NOMO-1 (cell line): ENCODE measurements around the gene CYBC1.

Experiments used
- DNase-seq, 2 experiments: peaks; one replicate each; lab custom pipeline; 2025; ENCODE audit not compliant: unreplicated experiment in 2 of 2; lab: John Stamatoyannopoulos, UW

The CYBC1 gene

GRCh38 chr17:82449131-82449882 lies 1.2 kb downstream of the CYBC1 start:
- DNase-seq = peak; percentile 77 to 78

- no peak for DNase-seq
These were observed 2.7 kb downstream of the CYBC1 start for GRCh38 chr17:82447876-82448275.

- DNase-seq = no peak
These were observed 3.9 kb downstream of the CYBC1 start for GRCh38 chr17:82446649-82447048.

- no peak for DNase-seq
These were observed 4.4 kb downstream of the CYBC1 start for GRCh38 chr17:82446124-82446523.

GRCh38 chr17:82445542-82445941 lies 5.0 kb downstream of the CYBC1 start:
- no peak for DNase-seq

GRCh38 chr17:82444941-82445521 lies 5.5 kb downstream of the CYBC1 start:
- DNase-seq = no peak

- no peak for DNase-seq
These were observed 6.2 kb downstream of the CYBC1 start for GRCh38 chr17:82444284-82444893.

- DNase-seq = no peak
These were observed 6.9 kb downstream of the CYBC1 start for GRCh38 chr17:82443465-82444283.

GRCh38 chr17:82442643-82443464 lies 7.7 kb downstream of the CYBC1 start:
- no peak for DNase-seq

- DNase-seq = no peak
These were observed 8.7 kb downstream of the CYBC1 start for GRCh38 chr17:82441691-82442487.

GRCh38 chr17:82440991-82441627 lies 9.4 kb downstream of the CYBC1 start:
- peak in 1 of 2 experiments; percentile 43 for DNase-seq

GRCh38 chr17:82440469-82440981 lies 10.0 kb downstream of the CYBC1 start:
- peak; percentile 43 to 63 for DNase-seq

GRCh38 chr17:82439829-82440365 lies 10.7 kb downstream of the CYBC1 start:
- DNase-seq = no peak

GRCh38 chr17:82439194-82439828 lies 11.2 kb downstream of the CYBC1 start:
- no peak for DNase-seq

- DNase-seq = no peak
These were observed 12.0 kb downstream of the CYBC1 start for GRCh38 chr17:82438401-82439193.

GRCh38 chr17:82437325-82437668 lies 13.3 kb downstream of the CYBC1 start:
- DNase-seq = no peak

GRCh38 chr17:82436601-82437324 lies 13.8 kb downstream of the CYBC1 start:
- no peak for DNase-seq
